ENCODE measurements around the gene SDK2. TPM values are rescaled to one million over a fixed set of nuclear protein-coding genes. Genes with fewer than 3 reads are reported as not detected.

Gene SDK2
- total RNA-seq, 1 donor from 2014 or later, result 3.9 TPM

GRCh38 chr17:73432624-73433190 is 211.5 kb downstream of the SDK2 start:
- intact Hi-C loops (cut with micrococcal nuclease), result no loop called here

- intact Hi-C loops (cut with micrococcal nuclease), result no loop called here
Observed at GRCh38 chr17:73431401-73432205, 212.6 kb downstream of the SDK2 start.

- intact Hi-C loops (cut with micrococcal nuclease), result no loop called here
Observed at GRCh38 chr17:73430848-73431247, 213.4 kb downstream of the SDK2 start.

- intact Hi-C loops (cut with micrococcal nuclease), result no loop called here
Observed at GRCh38 chr17:73430165-73430680, 214.0 kb downstream of the SDK2 start.

- intact Hi-C loops (cut with micrococcal nuclease), result loop anchor here (1.0 to 2.0 kb wide), 5 partner anchors 161 to 770 kb away; no protein-coding TSS in a partner anchor
Observed at GRCh38 chr17:73429440-73430164, 214.6 kb downstream of the SDK2 start.

- intact Hi-C loops (cut with micrococcal nuclease), result no loop called here
Observed at GRCh38 chr17:73427198-73427597, 217.0 kb downstream of the SDK2 start.

GRCh38 chr17:73424571-73424970 is 219.7 kb downstream of the SDK2 start:
- intact Hi-C loops (cut with micrococcal nuclease), result no loop called here

- intact Hi-C loops (cut with micrococcal nuclease), result no loop called here
Observed at GRCh38 chr17:73423806-73424205, 220.4 kb downstream of the SDK2 start.

GRCh38 chr17:73423159-73423715 is 221.0 kb downstream of the SDK2 start:
- intact Hi-C loops (cut with micrococcal nuclease), result no loop called here

- intact Hi-C loops (cut with micrococcal nuclease), result no loop called here
Observed at GRCh38 chr17:73422121-73422520, 222.1 kb downstream of the SDK2 start.

GRCh38 chr17:73420897-73421296 is 223.3 kb downstream of the SDK2 start:
- intact Hi-C loops (cut with micrococcal nuclease), result no loop called here

- intact Hi-C loops (cut with micrococcal nuclease), result no loop called here
Observed at GRCh38 chr17:73419881-73420280, 224.4 kb downstream of the SDK2 start.

- intact Hi-C loops (cut with micrococcal nuclease), result no loop called here
Observed at GRCh38 chr17:73419051-73419450, 225.2 kb downstream of the SDK2 start.

GRCh38 chr17:73415782-73416181 is 228.5 kb downstream of the SDK2 start:
- intact Hi-C loops (cut with micrococcal nuclease), result no loop called here

- intact Hi-C loops (cut with micrococcal nuclease), result no loop called here
Observed at GRCh38 chr17:73414171-73414955, 229.9 kb downstream of the SDK2 start.

GRCh38 chr17:73412914-73413313 is 231.3 kb downstream of the SDK2 start:
- intact Hi-C loops (cut with micrococcal nuclease), result no loop called here

- intact Hi-C loops (cut with micrococcal nuclease), result no loop called here
Observed at GRCh38 chr17:73411313-73411747, 232.9 kb downstream of the SDK2 start.

GRCh38 chr17:73410586-73411312 is 233.5 kb downstream of the SDK2 start:
- intact Hi-C loops (cut with micrococcal nuclease), result no loop called here

GRCh38 chr17:73404246-73404645 is 240.0 kb downstream of the SDK2 start:
- intact Hi-C loops (cut with micrococcal nuclease), result no loop called here

- intact Hi-C loops (cut with micrococcal nuclease), result no loop called here
Observed at GRCh38 chr17:73402466-73402865, 241.8 kb downstream of the SDK2 start.
